Activated naive CD8-positive, alpha-beta T cell (primary cell): ENCODE results near the gene CT47B1.
"Not testable (repeated sequence)": the region's sequence is repeated elsewhere in the genome, so short reads cannot be mapped to it uniquely, and the experiment has no call there.

Source experiments
- H3K27ac Mint-ChIP-seq: one replicate; pipeline ENCODE4 v1.8.0; 2021; ENCODE audit warnings: mixed read lengths
- H3K27me3 Mint-ChIP-seq: one replicate; pipeline ENCODE4 v1.8.0; 2021; ENCODE audit warnings: mixed read lengths
- H3K36me3 Mint-ChIP-seq: one replicate; pipeline ENCODE4 v1.8.0; 2021; ENCODE audit warnings: mixed read lengths
- H3K4me1 Mint-ChIP-seq: one replicate; pipeline ENCODE4 v1.8.0; 2021; ENCODE audit warnings: low read depth, mixed read lengths
- H3K4me3 Mint-ChIP-seq: one replicate; pipeline ENCODE4 v1.8.0; 2021; ENCODE audit warnings: mild to moderate bottlenecking, mixed read lengths
- H3K9me3 Mint-ChIP-seq: one replicate; pipeline ENCODE4 v1.8.0; 2021; ENCODE audit warnings: low read depth, mixed read lengths

CT47B1 gene

DNA sequence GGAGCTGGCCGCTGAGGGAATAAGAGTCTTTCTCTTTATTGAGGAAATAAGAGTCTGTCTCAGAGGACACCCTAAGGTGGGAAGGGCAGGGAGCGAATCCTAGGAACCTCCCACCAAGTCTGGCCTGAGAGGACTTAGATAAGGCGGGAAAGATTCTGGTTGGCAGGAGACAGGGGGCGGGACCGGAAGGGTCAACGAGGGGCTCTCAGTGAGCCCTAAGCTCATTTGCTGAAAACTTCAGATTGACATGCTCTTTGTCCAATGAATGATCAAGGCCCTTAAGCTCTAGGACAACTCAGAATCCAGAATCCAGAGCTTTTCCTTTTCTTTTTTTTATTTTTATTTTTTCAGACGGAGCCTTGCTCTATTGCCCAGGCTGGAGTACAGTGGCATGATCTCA, at the start of gene CT47B1:
Gene CT47B1 (minus strand): TSS at position 101 of the 400 bp plus-strand sequence. CDS start 196 bp downstream, outside the sequence.
- H3K27ac Mint-ChIP-seq, H3K36me3 Mint-ChIP-seq, H3K27me3 Mint-ChIP-seq, H3K9me3 Mint-ChIP-seq, H3K4me1 Mint-ChIP-seq, H3K4me3 Mint-ChIP-seq: not testable (repeated sequence)

- H3K4me1 Mint-ChIP-seq: no peaks in the 10 kb centered on the region
- H3K36me3 Mint-ChIP-seq: no peaks in the 10 kb centered on the region
- H3K9me3 Mint-ChIP-seq: no peaks in the 10 kb centered on the region
- H3K4me3 Mint-ChIP-seq: no peak overlapping the region
- H3K27ac Mint-ChIP-seq: no peak overlapping the region
- H3K27me3 Mint-ChIP-seq: no peaks in the 10 kb centered on the region
These were observed 748 bp downstream of the CT47B1 start for GRCh38 chrX:120874678-120875557.

GRCh38 chrX:120857240-120857639, 18.4 kb downstream of the CT47B1 start:
- no peaks in the 10 kb centered on the region for H3K27me3 Mint-ChIP-seq
- no peak overlapping the region for H3K27ac Mint-ChIP-seq
- H3K36me3 Mint-ChIP-seq: no peaks in the 10 kb centered on the region
- no peaks in the 10 kb centered on the region for H3K9me3 Mint-ChIP-seq
- H3K4me1 Mint-ChIP-seq: peaks cover 4% of the 10 kb centered on the region
- no peak overlapping the region for H3K4me3 Mint-ChIP-seq

DNA sequence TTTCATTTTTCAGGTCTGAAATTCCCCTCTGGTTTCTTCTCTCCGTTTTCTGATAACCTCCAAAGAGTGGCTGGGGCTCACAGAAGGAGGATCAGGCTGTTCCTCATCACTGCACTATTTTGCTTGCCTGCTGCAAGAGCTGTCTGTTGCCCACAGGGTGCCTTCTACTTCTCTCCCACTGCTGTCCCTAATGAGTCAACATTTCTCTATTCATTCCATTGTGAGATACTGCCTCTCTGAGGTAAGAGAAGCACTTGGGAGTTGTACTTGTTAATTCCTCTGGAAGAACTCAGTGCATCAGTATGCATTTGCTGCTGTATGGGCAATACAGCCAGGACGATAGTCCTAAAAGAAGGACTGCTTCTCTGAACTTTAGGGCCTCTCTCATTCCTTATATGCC, 34.8 kb downstream of the CT47B1 start:
- H3K9me3 Mint-ChIP-seq: no peaks in the 10 kb centered on the region

GRCh38 chrX:120839491-120839890, 36.2 kb downstream of the CT47B1 start:
- no peaks in the 10 kb centered on the region for H3K36me3 Mint-ChIP-seq
- H3K27ac Mint-ChIP-seq: no peak overlapping the region
- H3K9me3 Mint-ChIP-seq: no peaks in the 10 kb centered on the region
- no peak overlapping the region for H3K4me3 Mint-ChIP-seq
- no peaks in the 10 kb centered on the region for H3K27me3 Mint-ChIP-seq
- H3K4me1 Mint-ChIP-seq: no peaks in the 10 kb centered on the region

More for the DNA sequence above, 34.8 kb downstream of the CT47B1 start:
- Mint-ChIP-seq H3K36me3 (no peaks in the 10 kb centered on the region), H3K4me3 (no peak overlapping the region), H3K27ac (no peak overlapping the region), H3K27me3 (no peaks in the 10 kb centered on the region), H3K4me1 (no peaks in the 10 kb centered on the region)

DNA sequence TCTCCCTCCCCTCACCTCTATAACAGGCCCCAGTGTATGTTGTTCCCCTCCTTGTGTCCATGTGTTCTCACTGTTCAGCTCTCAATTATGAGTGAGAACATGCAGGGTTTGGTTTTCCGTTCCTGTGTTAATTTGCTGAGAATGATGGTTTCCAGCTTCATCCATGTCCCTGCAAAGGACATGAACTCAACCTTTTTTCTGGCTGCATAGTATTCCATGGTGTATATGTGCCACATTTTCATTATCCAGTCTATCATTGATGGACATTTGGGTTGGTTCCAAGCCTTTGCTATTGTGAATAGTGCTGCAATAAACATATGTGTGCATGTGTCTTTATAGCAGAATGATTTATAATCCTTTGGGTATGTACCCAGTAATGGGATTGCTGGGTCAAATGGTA, 48.5 kb downstream of the CT47B1 start:
- H3K9me3 Mint-ChIP-seq, H3K4me3 Mint-ChIP-seq, H3K27ac Mint-ChIP-seq, H3K27me3 Mint-ChIP-seq, H3K36me3 Mint-ChIP-seq, H3K4me1 Mint-ChIP-seq: not testable (repeated sequence)

- Mint-ChIP-seq H3K4me1 (no peaks in the 10 kb centered on the region), H3K9me3 (no peaks in the 10 kb centered on the region), H3K36me3 (no peaks in the 10 kb centered on the region), H3K4me3 (no peak overlapping the region), H3K27me3 (no peaks in the 10 kb centered on the region), H3K27ac (no peak overlapping the region)
These were observed 50.5 kb downstream of the CT47B1 start for GRCh38 chrX:120825146-120825545.

DNA sequence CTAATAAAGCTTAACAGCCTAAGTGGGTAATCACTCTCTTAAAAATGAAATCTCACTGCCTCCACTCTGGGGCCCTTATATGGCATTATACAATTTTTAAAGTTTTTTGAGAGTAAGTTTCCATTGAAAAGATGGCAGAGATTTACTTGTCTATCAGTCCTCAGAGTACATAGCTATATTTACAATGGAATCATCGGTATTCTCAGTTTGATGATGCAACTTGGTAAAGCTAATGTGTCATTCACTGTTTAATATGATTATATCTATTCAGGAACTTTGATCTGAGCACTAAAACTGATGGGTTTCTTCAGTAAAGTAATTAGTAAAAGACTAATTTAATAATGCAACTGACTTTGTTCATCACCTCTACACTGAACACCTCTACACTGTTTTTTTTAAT, 51.6 kb downstream of the CT47B1 start:
- Mint-ChIP-seq H3K27me3 (no peaks in the 10 kb centered on the region), H3K9me3 (no peaks in the 10 kb centered on the region), H3K27ac (no peak overlapping the region), H3K4me3 (no peak overlapping the region), H3K36me3 (no peaks in the 10 kb centered on the region), H3K4me1 (no peaks in the 10 kb centered on the region)

- H3K4me1 Mint-ChIP-seq: no peaks in the 10 kb centered on the region
- no peaks in the 10 kb centered on the region for H3K36me3 Mint-ChIP-seq
- no peak overlapping the region for H3K4me3 Mint-ChIP-seq
- no peaks in the 10 kb centered on the region for H3K9me3 Mint-ChIP-seq
- H3K27me3 Mint-ChIP-seq: no peaks in the 10 kb centered on the region
- H3K27ac Mint-ChIP-seq: no peak overlapping the region
These were observed 52.1 kb downstream of the CT47B1 start for GRCh38 chrX:120823556-120823955.
